Measurements from ENCODE around the gene TRIM21. TPM values are rescaled to one million over a fixed set of nuclear protein-coding genes. Genes with fewer than 3 reads are reported as not detected.
A peak's percentile ranks its signal among the peaks of the same experiment; 100 is the strongest.

TRIM21 gene
- total and polyA plus RNA-seq, 9 of the 15 experiments (the other 6 are each of a cell fraction or from before 2014, with no cell fraction given) = 9.2 to 21.1 (median 10.8) TPM

- no peak for TF ChIP-seq ZNF398 (CRISPR knock-in tag; IDR thresholded peaks at IDR 0.05)
- peak; percentile 17; the same call in 1 of the 2 replicates for TF ChIP-seq SPI1 (IDR thresholded peaks at IDR 0.05; ENCODE audit: borderline replicate concordance, low read depth, low read length)
- TF ChIP-seq SMARCA5 (IDR thresholded peaks at IDR 0.05) = no peak
- TF ChIP-seq ZNF586 (CRISPR knock-in tag; conservative IDR thresholded peaks at IDR 0.05) = no peak
- no peak for TF ChIP-seq ZNF444 (CRISPR knock-in tag; IDR thresholded peaks at IDR 0.05)
- TF ChIP-seq ZNF766 (CRISPR knock-in tag; conservative IDR thresholded peaks at IDR 0.05) = no peak
- no peak for TF ChIP-seq ZBTB33 (CRISPR knock-in tag; IDR thresholded peaks at IDR 0.05)
- no peak for TF ChIP-seq PURB (CRISPR knock-in tag; IDR thresholded peaks at IDR 0.05; ENCODE audit: low read depth)
- TF ChIP-seq U2AF2 (optimal IDR thresholded peaks at IDR 0.05; ENCODE audit: low read depth, low read length) = no peak
- no peak for TF ChIP-seq ZNF699 (CRISPR knock-in tag; IDR thresholded peaks at IDR 0.05; ENCODE audit: insufficient replicate concordance)
- TF ChIP-seq TFAP4 (CRISPR knock-in tag; IDR thresholded peaks at IDR 0.05; ENCODE audit: borderline replicate concordance) = peak; percentile 59; the same call in 1 of the 2 replicates
- peak; percentile 76 for TF ChIP-seq ETV5 (CRISPR knock-in tag; IDR thresholded peaks at IDR 0.05; ENCODE audit: low read depth)
- no peak for TF ChIP-seq TRIM25 (IDR thresholded peaks at IDR 0.05; ENCODE audit: borderline replicate concordance)
These were observed at the start of gene TRIM21 (continued) for GRCh38 chr11:4393209-4393857.
